22Rv1 (cell line): Measurements from ENCODE around the gene NTNG1.

Source experiments
- CTCF ChIP-seq: fragments of 450-650 bp; IDR thresholded peaks from 2 replicates; pipeline ENCODE4 v1.5.1; 2017; ENCODE audit warnings: mild to moderate bottlenecking
- ZFX ChIP-seq: fragments of 450-650 bp; IDR thresholded peaks from 2 replicates; pipeline ENCODE4 v1.6.1; 2017; ENCODE audit warnings: antibody characterized with exemption, borderline replicate concordance

GRCh38 chr1:107273515-107273914, 132.7 kb downstream of the NTNG1 start:
- TF ChIP-seq CTCF (no peak), ZFX (no peak)
